Islet precursor cell (in vitro differentiated cells): ENCODE data around the gene SORCS3.

Experiments used
- DNase-seq: peaks from one replicate; pipeline ENCODE4 v3.0.0-alpha.2; 2018

Gene SORCS3

GRCh38 chr10:104925232-104925851 lies 284.3 kb downstream of the SORCS3 start:
- peak; percentile 65 for DNase-seq

- DNase-seq, result no peak
Observed at GRCh38 chr10:104928734-104929133, 287.6 kb downstream of the SORCS3 start.

GRCh38 chr10:104931612-104932134 lies 290.6 kb downstream of the SORCS3 start:
- peak; percentile 65 for DNase-seq

GRCh38 chr10:104935656-104936055 lies 294.6 kb downstream of the SORCS3 start:
- peak; percentile 20 for DNase-seq

- peak; percentile 80 for DNase-seq
Observed at GRCh38 chr10:104937567-104937966, 296.5 kb downstream of the SORCS3 start.

- no peak for DNase-seq
Observed at GRCh38 chr10:104938031-104938430, 296.9 kb downstream of the SORCS3 start.

GRCh38 chr10:104941662-104942061 lies 300.6 kb downstream of the SORCS3 start:
- no peak for DNase-seq

GRCh38 chr10:104947314-104947713 lies 306.2 kb downstream of the SORCS3 start:
- DNase-seq, result no peak

GRCh38 chr10:104957178-104957841 lies 316.2 kb downstream of the SORCS3 start:
- no peak for DNase-seq

GRCh38 chr10:104966563-104967297 lies 325.6 kb downstream of the SORCS3 start:
- no peak for DNase-seq

GRCh38 chr10:104980368-104980767 lies 339.3 kb downstream of the SORCS3 start:
- DNase-seq, result no peak

- DNase-seq, result no peak
Observed at GRCh38 chr10:104981995-104982394, 340.9 kb downstream of the SORCS3 start.

- no peak for DNase-seq
Observed at GRCh38 chr10:104988686-104989085, 347.6 kb downstream of the SORCS3 start.

- DNase-seq, result no peak
Observed at GRCh38 chr10:104989880-104990279, 348.8 kb downstream of the SORCS3 start.

GRCh38 chr10:104993085-104993484 lies 352.0 kb downstream of the SORCS3 start:
- DNase-seq, result no peak

GRCh38 chr10:105001269-105001668 lies 360.2 kb downstream of the SORCS3 start:
- no peak for DNase-seq

- DNase-seq, result no peak
Observed at GRCh38 chr10:105010411-105011121, 369.5 kb downstream of the SORCS3 start.

- no peak for DNase-seq
Observed at GRCh38 chr10:105017116-105017515, 376.0 kb downstream of the SORCS3 start.

GRCh38 chr10:105017691-105018090 lies 376.6 kb downstream of the SORCS3 start:
- DNase-seq, result no peak

- no peak for DNase-seq
Observed at GRCh38 chr10:105023211-105024111, 382.4 kb downstream of the SORCS3 start.

GRCh38 chr10:105024184-105024583 lies 383.1 kb downstream of the SORCS3 start:
- DNase-seq, result no peak

GRCh38 chr10:105025092-105025491 lies 384.0 kb downstream of the SORCS3 start:
- DNase-seq, result no peak
